Stimulated activated CD4-positive, alpha-beta T cell treated with anti-CD3 and anti-CD28 coated beads, Interleukin-12 subunit alpha, Interleukin-12 subunit beta, amount 100 ng/mL, for 48 hours (primary cell): ENCODE measurements around the gene GABRR1.
A peak's percentile ranks its signal among the peaks of the same experiment; 100 is the strongest.
"Not testable (repeated sequence)": the region's sequence is repeated elsewhere in the genome, so short reads cannot be mapped to it uniquely, and the experiment has no call there.

ENCODE experiments used
- DNase-seq, 3 donors: peaks; one replicate each; pipeline ENCODE4 v3.0.0-alpha.2; 2020; ENCODE audit warnings: low read depth in 2 of 3, low spot score in 1 of 3

GABRR1 gene

DNA sequence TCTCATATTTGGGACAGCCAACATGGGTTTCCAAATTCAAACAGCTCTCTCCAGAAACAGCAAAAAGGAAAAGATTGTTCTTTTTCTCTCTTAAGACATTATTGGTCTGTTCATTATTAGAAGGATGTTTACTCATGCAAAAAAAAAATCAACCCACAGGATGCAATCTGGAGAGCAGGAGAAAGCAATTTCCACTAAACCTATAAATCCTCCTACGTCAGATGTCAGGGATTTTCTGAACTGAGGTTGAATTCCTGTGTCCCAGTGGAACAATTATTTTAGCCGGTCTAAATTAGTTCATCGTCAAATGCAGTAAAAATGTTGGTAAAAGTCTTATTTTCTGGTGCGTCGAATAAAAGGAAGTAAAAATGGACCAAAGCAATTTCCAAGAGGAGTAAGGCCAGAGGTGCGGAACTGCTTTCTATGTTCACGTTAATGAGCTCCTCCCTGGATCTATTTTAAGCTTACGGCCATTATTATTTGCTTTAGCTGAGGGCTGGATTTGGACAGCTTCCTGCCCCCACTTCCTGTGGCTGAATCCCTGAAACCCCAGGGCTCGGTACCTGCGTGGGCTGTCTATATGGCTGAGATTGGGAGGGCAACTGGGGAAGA lies at the start of gene GABRR1:
Gene GABRR1, minus strand, starts transcription at position 60 of the 612 bp plus-strand sequence. Its CDS starts 36 bp downstream, at position 24.
- DNase-seq = no peak

DNA sequence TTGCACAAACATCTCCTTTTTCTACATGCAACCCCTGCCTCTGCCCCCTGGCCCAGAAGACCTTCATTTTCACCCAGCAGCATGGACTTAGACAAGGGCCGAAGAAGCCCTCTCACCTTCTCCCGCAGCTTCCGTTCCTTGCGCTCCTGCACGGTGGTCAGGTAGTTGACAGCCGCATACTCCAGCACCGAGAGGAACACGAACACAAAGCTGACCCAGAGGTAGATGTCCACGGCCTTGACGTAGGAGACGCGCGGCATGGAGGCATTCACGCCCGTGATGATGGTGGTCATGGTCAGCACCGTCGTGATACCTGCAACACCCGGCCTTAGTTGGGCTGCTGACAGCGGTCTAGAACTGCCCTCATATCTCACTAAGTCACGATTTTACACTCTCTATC lies 47.1 kb upstream of the GABRR1 start:
- DNase-seq = no peak

DNA sequence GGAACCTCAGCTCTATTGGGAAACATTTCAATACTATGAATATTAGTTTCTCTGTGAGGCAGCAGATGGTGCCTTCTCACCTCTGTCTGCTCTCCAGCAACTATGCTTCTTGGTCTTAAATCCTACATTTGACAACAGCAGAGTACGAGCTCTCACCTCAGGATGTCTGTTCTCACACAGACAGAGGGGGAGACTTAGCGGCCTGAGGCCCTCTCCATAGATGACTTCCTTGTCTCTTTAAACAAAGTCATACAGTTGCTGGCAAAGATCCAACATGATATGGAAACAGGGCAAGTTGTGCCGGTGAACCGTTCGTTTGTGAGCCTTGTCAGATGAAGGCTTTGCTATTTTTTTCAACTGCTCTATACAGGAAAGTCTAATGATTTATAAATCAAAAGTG lies 43.7 kb upstream of the GABRR1 start:
- no peak for DNase-seq

DNA sequence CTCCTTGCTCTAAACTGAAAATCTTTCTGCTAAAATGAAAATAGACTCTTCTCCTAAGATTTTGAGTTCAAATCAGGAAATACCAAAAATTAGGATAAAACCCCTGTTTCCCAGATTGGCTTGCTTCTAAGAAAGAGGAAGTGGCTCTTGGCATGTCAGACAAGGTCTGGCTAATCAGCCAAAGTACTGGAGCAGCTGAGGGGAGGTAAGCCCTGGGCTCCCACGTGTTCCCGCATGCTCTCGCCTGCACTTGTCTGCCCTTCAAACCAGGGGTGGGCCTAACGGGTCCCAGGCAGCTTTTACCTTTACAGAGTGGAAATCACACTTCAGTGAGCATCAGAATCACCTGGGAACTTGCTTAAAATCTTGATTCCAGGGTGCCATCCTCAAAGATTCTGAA lies 43.2 kb upstream of the GABRR1 start:
- no peak for DNase-seq

- DNase-seq = no peak
These were observed 41.8 kb upstream of the GABRR1 start for GRCh38 chr6:89258912-89259311.

DNA sequence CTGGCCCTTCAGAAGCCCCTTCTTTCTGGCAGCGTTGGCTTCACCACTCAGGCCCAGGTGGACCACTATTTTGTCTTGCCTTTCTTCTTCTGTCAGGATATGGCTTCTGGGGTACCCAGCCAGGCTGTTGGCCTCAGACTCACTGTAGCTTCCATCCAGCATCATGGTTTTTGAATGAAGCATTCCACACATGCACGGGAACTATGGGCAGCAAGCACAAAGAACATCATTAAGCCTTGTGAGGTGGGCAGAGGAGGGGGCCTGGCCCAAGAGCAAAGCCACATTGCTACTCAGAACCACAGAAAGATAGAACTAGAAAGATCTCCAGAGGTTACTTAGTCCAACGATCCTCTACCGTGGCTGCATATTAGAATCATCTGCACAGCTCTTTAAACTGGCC lies 40.6 kb upstream of the GABRR1 start:
- no peak for DNase-seq

- no peak for DNase-seq
These were observed 40.2 kb upstream of the GABRR1 start for GRCh38 chr6:89257346-89257745.

- DNase-seq = no peak
These were observed 38.3 kb upstream of the GABRR1 start for GRCh38 chr6:89255417-89255816.

DNA sequence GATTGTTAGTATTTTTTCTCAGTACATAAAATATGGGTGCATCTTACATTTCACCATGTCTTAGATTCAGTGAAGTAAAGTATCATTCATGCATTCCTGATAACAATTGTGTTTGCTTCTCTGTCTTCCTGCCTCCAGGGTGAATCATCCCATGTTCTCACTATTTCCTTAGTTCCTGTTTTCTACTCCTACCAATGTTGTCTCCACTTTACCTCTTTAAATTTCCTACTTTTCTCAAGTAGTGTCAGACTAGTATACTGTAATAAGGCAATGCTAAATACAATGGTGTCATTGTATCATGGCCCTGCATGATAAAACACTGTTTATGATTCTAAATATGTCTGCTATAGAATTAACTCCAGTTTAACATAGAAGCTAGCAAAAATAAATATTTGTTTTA lies 37.4 kb upstream of the GABRR1 start:
- DNase-seq = no peak

DNA sequence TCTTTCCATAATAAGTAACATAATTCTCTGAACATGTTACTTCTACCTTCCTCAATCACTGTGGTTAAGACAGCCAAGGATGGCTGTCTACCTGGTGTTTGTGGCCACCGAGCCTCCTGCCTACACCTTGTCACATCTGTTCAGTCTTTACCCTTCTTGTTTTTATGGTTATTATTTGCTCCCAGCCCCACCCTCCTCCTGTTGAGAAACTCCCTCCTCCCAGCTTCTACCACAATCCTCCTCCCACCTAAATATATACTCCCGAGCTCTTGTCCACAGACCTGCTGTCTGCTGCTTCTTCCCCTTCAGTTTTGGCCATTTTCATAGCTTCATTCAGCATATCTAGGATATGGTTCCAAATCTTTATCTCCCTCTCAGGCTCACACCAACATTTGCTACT lies 35.7 kb upstream of the GABRR1 start:
- DNase-seq = no peak

GRCh38 chr6:89251976-89252375 lies 34.8 kb upstream of the GABRR1 start:
- no peak for DNase-seq

DNA sequence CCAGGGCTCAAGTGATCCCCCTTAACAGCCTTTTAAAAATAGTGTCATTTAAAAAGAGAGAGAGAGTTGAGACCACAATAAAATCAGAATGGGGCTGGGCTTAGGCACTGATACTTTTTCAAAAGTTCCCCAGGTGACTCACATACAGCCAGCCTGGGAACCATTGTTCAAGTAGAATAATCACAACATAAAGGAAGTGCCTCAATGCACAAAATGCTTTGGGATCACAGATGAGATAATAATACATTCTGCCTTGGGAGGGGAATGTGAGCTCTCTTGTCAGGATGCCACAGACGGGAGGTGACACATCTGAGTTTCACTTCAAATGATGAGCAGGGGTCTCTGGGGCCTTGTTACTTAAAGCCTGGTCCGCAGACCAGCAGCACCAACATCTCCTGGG lies 34.0 kb upstream of the GABRR1 start:
- no peak for DNase-seq

DNA sequence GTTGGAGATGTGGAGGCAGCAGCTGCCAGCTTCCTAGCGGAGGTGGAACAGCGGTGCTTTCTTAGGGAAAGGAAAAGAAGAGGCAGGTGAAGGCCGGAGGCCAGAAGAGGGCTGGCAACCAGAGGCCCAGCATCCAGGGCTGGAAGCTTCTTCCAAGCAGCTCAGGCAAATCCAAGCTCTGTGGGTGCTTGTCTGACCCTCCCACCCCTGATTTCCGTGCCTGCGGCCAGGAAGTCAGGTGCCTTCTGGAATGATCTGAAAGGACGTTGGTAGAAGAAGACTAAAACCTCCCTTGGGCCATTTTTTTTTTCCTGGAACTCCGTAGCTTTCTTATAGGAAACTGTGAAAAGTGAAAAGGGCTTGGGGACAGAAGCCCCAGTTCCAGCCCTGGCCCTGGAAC lies 33.1 kb upstream of the GABRR1 start:
- DNase-seq = no peak

- no peak for DNase-seq
These were observed 27.3 kb upstream of the GABRR1 start for GRCh38 chr6:89244241-89244985.

GRCh38 chr6:89243331-89243629 lies 26.1 kb upstream of the GABRR1 start:
- DNase-seq = no peak

DNA sequence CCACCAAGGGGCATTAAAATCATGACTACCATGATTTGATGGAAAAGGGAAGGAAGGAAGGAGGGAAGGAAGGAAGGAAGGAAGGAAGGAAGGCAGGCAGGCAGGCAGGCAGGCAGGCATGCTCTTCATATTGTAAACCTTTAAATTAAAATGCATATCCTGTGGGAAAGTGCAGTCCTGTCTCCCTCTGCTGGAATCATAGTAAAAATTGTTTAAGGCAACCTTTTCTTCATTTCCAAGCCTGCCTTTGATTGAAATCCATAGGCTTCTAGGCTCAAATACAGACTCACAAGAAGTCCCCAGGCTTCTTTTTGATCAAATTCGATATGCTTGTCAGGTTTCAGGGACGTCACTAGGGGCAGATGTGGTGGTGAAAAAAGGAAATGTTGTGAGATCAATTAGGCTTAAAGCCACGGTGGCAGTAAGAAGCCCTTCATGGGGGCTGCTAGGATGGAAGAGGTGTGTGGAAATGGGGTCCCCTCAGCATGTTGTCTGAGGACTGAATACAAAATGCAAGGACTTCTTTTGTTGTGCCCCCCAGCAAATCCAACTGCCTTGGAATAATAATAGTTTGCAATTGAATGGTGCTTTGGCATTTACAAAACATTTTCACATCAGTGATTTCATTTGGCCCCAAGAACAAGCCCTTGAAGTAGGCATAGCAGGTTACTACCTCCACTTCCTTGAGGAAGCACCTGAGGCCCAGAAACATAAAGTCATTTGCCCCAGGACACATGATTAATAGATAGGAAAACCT lies 25.6 kb upstream of the GABRR1 start:
- DNase-seq = no peak

DNA sequence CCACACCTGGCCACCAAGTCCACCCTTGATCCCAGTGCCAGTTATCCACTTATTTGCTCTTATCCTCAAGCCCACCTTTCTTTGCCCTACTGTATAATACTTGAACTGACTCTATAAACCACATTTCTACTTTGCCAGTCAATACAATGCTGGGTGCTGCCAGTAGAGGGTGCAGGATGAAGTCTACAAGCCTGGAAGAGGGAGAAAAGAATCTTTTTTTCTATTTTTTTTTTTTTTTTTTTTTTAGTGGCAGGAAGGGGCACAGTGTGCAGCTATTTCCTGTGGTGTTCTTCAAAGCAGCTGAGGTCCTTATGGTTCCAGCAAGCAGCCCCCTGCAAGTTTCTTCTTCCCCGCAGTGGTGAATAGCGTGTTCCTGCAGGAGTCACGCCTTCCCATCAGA lies 22.2 kb upstream of the GABRR1 start:
- DNase-seq = peak; percentile 7 to 10 (median 9)

DNA sequence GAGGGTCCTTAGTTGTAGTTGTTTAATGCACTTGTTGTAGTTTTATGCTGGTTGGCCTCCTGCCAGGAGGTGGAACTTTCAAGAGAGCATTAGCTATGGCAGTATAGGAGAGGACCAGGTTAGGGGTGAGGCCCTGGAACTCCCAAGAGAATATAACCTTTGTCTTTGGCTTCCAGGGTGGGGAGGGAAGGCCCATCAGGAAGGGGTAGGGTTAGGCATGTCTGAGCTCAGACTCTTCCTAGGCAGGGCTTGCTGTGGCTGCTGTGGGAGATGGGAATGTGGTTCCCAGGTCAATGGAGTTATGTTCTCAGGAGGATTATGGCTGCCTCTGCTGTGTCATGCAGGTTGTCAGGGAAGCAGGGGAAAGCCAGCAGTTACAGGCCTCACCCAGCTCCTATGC lies 20.0 kb upstream of the GABRR1 start:
- DNase-seq = no peak

GRCh38 chr6:89233605-89234004 lies 16.4 kb upstream of the GABRR1 start:
- DNase-seq = not testable (repeated sequence)

DNA sequence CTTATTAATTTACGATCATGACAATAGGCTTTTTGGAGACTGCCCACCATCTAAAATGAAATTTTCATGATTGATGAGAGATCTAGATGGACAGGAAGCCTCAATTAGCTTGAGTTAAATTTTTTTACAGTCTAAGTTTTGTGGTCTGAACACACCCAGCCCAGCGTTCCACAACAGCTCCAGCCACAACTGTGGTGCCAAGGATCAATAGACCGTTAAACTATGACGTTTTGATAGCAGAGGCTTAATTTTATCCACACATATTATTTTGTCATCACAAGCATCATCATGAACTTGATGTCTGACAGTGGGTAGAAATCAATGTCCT lies 5.5 kb upstream of the GABRR1 start:
- no peak for DNase-seq

DNA sequence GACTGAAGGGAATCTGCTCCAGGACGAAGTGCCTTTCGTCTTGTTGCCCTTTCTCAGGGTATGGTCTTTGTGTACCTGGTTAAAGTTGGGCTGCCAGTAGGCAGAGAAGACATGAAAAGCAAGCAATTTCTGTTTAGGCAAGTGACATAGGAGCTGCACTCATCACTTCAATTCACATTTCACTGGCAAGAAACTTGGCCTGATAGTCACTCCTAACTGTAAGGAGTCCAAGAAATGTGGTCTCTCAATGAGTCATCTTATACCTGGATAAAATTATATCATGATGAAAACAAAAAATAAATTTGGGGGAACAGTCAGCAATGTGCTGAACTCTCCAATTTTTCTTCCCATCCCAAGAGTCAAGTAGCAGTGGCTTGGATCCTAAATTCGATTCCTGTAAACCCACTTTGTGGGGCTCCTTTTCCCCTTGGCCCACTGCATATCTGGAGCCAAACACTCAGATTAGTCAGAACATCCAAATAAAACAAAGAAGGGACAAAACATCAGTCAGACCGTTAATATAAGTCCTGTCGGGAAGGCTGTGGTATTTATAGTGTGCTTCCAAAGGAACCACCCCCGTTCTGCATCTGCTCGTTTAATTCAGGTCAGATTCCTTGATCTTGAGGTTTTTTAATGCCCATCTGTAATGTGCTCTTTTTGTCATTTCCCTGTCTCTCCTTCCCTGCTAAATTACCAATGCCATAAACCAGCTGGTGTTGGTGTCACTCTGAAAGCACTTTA lies 5.0 kb upstream of the GABRR1 start:
- no peak for DNase-seq

- no peak for DNase-seq
These were observed 4.0 kb upstream of the GABRR1 start for GRCh38 chr6:89221129-89221528.
